ENCODE measurements around the gene VWA2. TPM values are rescaled to one million over a fixed set of nuclear protein-coding genes. Genes with fewer than 3 reads are reported as not detected.

The VWA2 gene
- total RNA-seq, 2 experiments from 2014 or later = not detected

DNA sequence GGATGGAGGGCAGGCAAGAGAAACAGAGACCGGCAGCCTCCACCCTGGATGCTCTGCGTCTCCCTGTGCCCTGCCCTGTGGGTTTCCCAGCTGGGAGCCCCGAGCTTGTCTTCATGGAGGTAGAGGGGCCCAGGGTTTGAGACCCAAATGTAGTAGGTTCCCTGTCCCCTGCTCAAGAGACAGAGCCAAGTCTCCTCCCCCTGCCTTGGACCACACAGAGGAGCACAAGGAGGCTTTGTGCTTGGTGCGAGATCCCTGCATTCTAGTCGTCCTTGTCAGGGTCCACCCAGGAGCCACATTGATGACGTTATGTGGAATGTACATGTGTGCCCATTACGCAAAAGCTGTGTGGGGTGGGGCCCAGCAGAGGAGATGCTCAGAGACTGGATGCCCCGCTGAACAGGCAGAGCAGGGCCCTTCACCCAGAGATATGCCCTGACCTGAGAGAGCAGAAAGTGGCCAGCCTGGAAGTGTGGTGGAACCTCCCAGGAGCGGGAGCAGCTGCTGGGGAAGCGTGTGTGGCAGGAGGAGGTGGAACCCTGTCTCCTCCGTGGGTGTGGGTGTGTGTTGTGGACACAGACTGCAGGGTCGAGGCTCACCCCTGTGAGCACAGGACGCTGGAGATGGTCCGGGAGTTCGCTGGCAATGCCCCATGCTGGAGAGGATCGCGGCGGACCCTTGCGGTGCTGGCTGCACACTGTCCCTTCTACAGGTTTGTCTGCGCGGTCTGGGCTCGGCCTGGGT, 39.3 kb downstream of the VWA2 start:
- no peaks in the 10 kb centered on the region for H3K27me3 ChIP-seq (ENCODE audit: control insufficient read depth in 1 of 2, insufficient read depth in 2 of 2, low read length in 2 of 2)
- Mint-ChIP-seq H3K27me3 (peaks cover 5% of the 10 kb centered on the region), H3K36me3 (ENCODE audit: low read depth) (no peaks in the 10 kb centered on the region), H3K4me3 (no peak overlapping the region), H3K9me3 (no peaks in the 10 kb centered on the region), H3K27ac (no peak overlapping the region), H3K4me1 (ENCODE audit: low read depth) (no peaks in the 10 kb centered on the region)
- H3K9me3 ChIP-seq (ENCODE audit: control insufficient read depth in 1 of 2, insufficient read depth in 1 of 2, low read length in 2 of 2) = no peaks in the 10 kb centered on the region
- intact Hi-C loops (cut with DNase I, micrococcal nuclease) = no loop called here
- DNase-seq (no peak), ATAC-seq (ENCODE audit: poor library complexity) (no peak)
- CTCF ChIA-PET = no interaction called here
- TF ChIP-seq, protein P1, sequence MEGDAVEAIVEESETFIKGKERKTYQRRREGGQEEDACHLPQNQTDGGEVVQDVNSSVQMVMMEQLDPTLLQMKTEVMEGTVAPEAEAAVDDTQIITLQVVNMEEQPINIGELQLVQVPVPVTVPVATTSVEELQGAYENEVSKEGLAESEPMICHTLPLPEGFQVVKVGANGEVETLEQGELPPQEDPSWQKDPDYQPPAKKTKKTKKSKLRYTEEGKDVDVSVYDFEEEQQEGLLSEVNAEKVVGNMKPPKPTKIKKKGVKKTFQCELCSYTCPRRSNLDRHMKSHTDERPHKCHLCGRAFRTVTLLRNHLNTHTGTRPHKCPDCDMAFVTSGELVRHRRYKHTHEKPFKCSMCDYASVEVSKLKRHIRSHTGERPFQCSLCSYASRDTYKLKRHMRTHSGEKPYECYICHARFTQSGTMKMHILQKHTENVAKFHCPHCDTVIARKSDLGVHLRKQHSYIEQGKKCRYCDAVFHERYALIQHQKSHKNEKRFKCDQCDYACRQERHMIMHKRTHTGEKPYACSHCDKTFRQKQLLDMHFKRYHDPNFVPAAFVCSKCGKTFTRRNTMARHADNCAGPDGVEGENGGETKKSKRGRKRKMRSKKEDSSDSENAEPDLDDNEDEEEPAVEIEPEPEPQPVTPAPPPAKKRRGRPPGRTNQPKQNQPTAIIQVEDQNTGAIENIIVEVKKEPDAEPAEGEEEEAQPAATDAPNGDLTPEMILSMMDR (IDR thresholded peaks at IDR 0.05) = no peak
- H3K4me1 ChIP-seq (ENCODE audit: insufficient read depth, low read length) = no peaks in the 10 kb centered on the region
- H3K4me3 ChIP-seq (ENCODE audit: low read length) = no peak overlapping the region
- POLR2A ChIA-PET = no interaction called here
- H3K27ac ChIP-seq (ENCODE audit: low read depth in 1 of 2, low read length in 2 of 2) = no peak overlapping the region
- H3K36me3 ChIP-seq (ENCODE audit: insufficient read depth, low read length) = no peaks in the 10 kb centered on the region

DNA sequence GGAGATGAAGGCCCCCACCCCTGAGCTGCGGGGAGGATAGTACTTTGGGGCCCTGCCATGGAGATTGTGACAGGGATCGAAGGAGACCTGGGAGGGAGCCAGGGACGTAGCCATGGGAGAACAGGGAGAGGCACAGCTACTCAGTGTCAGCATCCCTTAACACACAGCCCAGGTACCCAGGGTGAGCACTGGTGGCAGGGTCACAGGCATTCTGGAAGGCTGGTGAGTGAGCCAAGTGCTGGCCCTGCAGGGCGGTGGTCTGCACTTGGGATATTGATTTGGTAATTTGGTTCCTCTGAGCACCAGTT, 39.8 kb downstream of the VWA2 start:
- Histone ChIP-seq H3K27me3 (ENCODE audit: control insufficient read depth in 1 of 2, insufficient read depth in 2 of 2, low read length in 2 of 2) (no peaks in the 10 kb centered on the region), H3K27ac (ENCODE audit: low read depth in 1 of 2, low read length in 2 of 2) (no peak overlapping the region), H3K9me3 (ENCODE audit: control insufficient read depth in 1 of 2, insufficient read depth in 1 of 2, low read length in 2 of 2) (no peaks in the 10 kb centered on the region), H3K4me3 (ENCODE audit: low read length) (no peak overlapping the region), H3K36me3 (ENCODE audit: insufficient read depth, low read length) (no peaks in the 10 kb centered on the region), H3K4me1 (ENCODE audit: insufficient read depth, low read length) (no peaks in the 10 kb centered on the region)
- Mint-ChIP-seq H3K27ac (no peak overlapping the region), H3K4me1 (ENCODE audit: low read depth) (no peaks in the 10 kb centered on the region), H3K36me3 (ENCODE audit: low read depth) (no peaks in the 10 kb centered on the region), H3K4me3 (no peak overlapping the region), H3K9me3 (no peaks in the 10 kb centered on the region), H3K27me3 (peaks cover 2% of the 10 kb centered on the region)
- no peak for ATAC-seq (ENCODE audit: poor library complexity)
- ChIA-PET POLR2A (no interaction called here), CTCF (no interaction called here)
- DNase-seq = no peak
- intact Hi-C loops (cut with DNase I, micrococcal nuclease) = no loop called here
- TF ChIP-seq, protein P1 (IDR thresholded peaks at IDR 0.05) = no peak

DNA sequence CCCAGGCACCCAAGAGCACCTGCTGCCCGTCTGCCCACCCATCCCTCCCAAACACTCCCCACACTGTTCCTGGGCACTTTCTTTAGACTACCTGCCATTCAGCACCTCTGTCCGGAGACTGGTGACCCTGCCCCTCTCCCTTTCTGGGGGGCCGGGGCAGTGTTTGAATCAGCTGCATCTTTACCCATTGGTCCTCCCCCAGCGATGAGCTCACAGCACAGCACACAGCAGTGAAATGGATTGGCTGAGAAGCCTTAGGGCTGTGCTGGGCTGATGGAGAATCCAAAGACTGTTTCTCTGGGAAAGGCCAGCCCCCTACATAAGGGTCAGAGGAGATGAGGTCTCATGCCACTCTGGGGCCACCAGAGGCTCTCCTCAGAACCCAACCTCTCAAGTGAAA, 40.2 kb downstream of the VWA2 start:
- DNase-seq = no peak
- CTCF ChIA-PET = no interaction called here
- Histone ChIP-seq H3K9me3 (ENCODE audit: control insufficient read depth in 1 of 2, insufficient read depth in 1 of 2, low read length in 2 of 2) (no peaks in the 10 kb centered on the region), H3K27ac (ENCODE audit: low read depth in 1 of 2, low read length in 2 of 2) (no peak overlapping the region), H3K36me3 (ENCODE audit: insufficient read depth, low read length) (no peaks in the 10 kb centered on the region), H3K27me3 (ENCODE audit: control insufficient read depth in 1 of 2, insufficient read depth in 2 of 2, low read length in 2 of 2) (no peaks in the 10 kb centered on the region), H3K4me1 (ENCODE audit: insufficient read depth, low read length) (no peaks in the 10 kb centered on the region), H3K4me3 (ENCODE audit: low read length) (no peak overlapping the region)
- Mint-ChIP-seq H3K4me3 (no peak overlapping the region), H3K4me1 (ENCODE audit: low read depth) (no peaks in the 10 kb centered on the region), H3K9me3 (no peaks in the 10 kb centered on the region), H3K36me3 (ENCODE audit: low read depth) (no peaks in the 10 kb centered on the region), H3K27me3 (no peaks in the 10 kb centered on the region), H3K27ac (no peak overlapping the region)
- TF ChIP-seq, protein P1 (IDR thresholded peaks at IDR 0.05) = no peak
- intact Hi-C loops (cut with DNase I, micrococcal nuclease) = no loop called here
- no peak for ATAC-seq (ENCODE audit: poor library complexity)
- POLR2A ChIA-PET = no interaction called here

Measured in CD4-positive, alpha-beta T cell (primary cell).